Breast epithelium (tissue), 3 donors: ENCODE measurements around the gene VASP.

Experiments used
- POLR2A ChIP-seq: fragments of 450-650 bp; IDR thresholded peaks from one replicate; pipeline ENCODE4 v1.6.1; 2016; ENCODE audit warnings: antibody characterized with exemption, mild to moderate bottlenecking, moderate library complexity
- POLR2AphosphoS5 ChIP-seq, 3 donors: sonication (generic); formaldehyde crosslinking; IDR thresholded peaks; one replicate each; pipeline ENCODE4 v1.6.1; 2017; ENCODE audit warnings: antibody characterized with exemption in 3 of 3
- TF ChIP-seq, protein P1 (sequence below), 3 donors: fragments of 450-650 bp; IDR thresholded peaks; one replicate each; pipeline ENCODE4 v1.5.1; 2016 to 2017; ENCODE audit warnings: antibody characterized with exemption in 3 of 3, mild to moderate bottlenecking in 3 of 3, moderate library complexity in 3 of 3

- TF ChIP-seq, protein P1, sequence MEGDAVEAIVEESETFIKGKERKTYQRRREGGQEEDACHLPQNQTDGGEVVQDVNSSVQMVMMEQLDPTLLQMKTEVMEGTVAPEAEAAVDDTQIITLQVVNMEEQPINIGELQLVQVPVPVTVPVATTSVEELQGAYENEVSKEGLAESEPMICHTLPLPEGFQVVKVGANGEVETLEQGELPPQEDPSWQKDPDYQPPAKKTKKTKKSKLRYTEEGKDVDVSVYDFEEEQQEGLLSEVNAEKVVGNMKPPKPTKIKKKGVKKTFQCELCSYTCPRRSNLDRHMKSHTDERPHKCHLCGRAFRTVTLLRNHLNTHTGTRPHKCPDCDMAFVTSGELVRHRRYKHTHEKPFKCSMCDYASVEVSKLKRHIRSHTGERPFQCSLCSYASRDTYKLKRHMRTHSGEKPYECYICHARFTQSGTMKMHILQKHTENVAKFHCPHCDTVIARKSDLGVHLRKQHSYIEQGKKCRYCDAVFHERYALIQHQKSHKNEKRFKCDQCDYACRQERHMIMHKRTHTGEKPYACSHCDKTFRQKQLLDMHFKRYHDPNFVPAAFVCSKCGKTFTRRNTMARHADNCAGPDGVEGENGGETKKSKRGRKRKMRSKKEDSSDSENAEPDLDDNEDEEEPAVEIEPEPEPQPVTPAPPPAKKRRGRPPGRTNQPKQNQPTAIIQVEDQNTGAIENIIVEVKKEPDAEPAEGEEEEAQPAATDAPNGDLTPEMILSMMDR (IDR thresholded peaks at IDR 0.05) = no peak
- no peak for TF ChIP-seq POLR2AphosphoS5 (IDR thresholded peaks at IDR 0.05)
- TF ChIP-seq POLR2A = no peak
Measured at GRCh38 chr19:45505996-45506245, 1.4 kb upstream of the VASP start.
